Glutamatergic neuron (in vitro differentiated cells): ENCODE data around the gene DHX34. TPM values are rescaled to one million over a fixed set of nuclear protein-coding genes. Genes with fewer than 3 reads are reported as not detected.

Source experiments
- DNase-seq: peaks from one replicate; pipeline ENCODE4 v3.0.0; 2022
- H3K27ac Mint-ChIP-seq: one replicate; pipeline ENCODE4 v1.8.0; 2020; ENCODE audit warnings: mild to moderate bottlenecking, mixed read lengths, inconsistent platforms; ENCODE audit not compliant: unreplicated experiment
- H3K27me3 Mint-ChIP-seq: one replicate; pipeline ENCODE4 v1.8.0; 2020; ENCODE audit warnings: mild to moderate bottlenecking, moderate library complexity, mixed read lengths, inconsistent platforms; ENCODE audit not compliant: unreplicated experiment
- H3K36me3 Mint-ChIP-seq: one replicate; pipeline ENCODE4 v1.8.0; 2020; ENCODE audit warnings: mild to moderate bottlenecking, mixed read lengths, inconsistent platforms; ENCODE audit not compliant: unreplicated experiment
- H3K4me1 Mint-ChIP-seq: one replicate; pipeline ENCODE4 v1.8.0; 2020; ENCODE audit warnings: mild to moderate bottlenecking, low read depth, mixed read lengths, inconsistent platforms; ENCODE audit not compliant: unreplicated experiment
- H3K4me3 Mint-ChIP-seq: one replicate; pipeline ENCODE4 v1.8.0; 2020; ENCODE audit warnings: mild to moderate bottlenecking, mixed read lengths, inconsistent platforms; ENCODE audit not compliant: unreplicated experiment
- H3K9me3 Mint-ChIP-seq: one replicate; pipeline ENCODE4 v1.8.0; 2020; ENCODE audit warnings: mild to moderate bottlenecking, moderate library complexity, mixed read lengths, inconsistent platforms; ENCODE audit not compliant: unreplicated experiment
- total RNA-seq: library from RNA; stranded (reverse); fragmentation: NEBNext Ultra II Directional; extraction: Animal tissue kit (Norgen Biotek cat#: 25700); gene quantifications from one replicate; pipeline ENCODE4 v1.2.1, GENCODE V29; 2021; ENCODE audit not compliant: unreplicated experiment
- TF ChIP-seq, protein P1 (sequence below): fragments of 200-600 bp; sonication (generic); IDR thresholded peaks from one replicate; pipeline ENCODE4 v1.5.0; 2021; ENCODE audit not compliant: partially characterized antibody, unreplicated experiment

DHX34 gene
- total RNA-seq, 1 donor from 2014 or later: 119 TPM

DNA sequence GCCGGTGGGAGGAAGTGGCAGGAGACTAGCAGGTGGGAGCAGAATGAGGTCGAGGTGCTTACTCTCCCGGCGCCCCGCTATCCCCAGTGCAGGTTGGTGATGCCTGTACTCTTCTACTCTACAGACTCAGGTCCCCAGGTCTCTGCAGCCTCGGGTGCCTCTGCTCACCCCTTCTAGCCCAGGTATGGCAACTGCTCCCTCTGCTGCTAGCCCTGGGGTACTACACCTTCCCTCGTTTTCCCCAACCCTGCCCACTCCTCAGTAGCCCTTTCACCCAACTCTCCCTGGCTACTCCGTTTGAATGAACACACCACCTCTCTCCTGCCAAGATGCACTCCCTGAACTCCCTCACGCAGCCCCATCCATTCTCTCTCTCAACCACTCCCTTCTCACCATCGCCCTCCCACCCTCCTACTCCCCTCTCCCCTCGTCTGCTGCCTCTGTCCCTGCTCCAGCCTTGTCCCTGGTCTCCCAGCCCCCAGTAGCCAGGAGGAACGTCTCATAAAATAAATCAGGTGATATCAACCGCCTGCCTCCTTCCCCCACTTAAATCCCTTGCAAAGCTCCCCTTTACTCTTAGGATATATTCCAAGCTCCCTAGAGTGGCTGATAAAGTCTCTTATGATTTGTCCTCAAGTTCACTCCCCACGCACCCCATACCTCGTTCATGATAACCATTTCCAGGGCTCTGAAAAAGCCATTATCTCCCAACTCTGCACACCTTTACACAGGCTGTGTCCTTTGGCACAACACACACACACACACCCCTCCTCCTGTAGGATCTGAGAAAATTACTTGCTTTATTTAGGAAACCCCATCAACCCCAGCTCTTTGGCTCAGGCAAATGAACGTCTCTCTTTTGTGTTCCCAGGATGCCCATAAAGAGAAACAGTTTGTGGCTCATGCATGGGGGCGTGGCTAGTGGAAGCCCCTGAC, 78.4 kb downstream of the DHX34 start:
- H3K4me3 Mint-ChIP-seq: no peak overlapping the region
- TF ChIP-seq, protein P1, sequence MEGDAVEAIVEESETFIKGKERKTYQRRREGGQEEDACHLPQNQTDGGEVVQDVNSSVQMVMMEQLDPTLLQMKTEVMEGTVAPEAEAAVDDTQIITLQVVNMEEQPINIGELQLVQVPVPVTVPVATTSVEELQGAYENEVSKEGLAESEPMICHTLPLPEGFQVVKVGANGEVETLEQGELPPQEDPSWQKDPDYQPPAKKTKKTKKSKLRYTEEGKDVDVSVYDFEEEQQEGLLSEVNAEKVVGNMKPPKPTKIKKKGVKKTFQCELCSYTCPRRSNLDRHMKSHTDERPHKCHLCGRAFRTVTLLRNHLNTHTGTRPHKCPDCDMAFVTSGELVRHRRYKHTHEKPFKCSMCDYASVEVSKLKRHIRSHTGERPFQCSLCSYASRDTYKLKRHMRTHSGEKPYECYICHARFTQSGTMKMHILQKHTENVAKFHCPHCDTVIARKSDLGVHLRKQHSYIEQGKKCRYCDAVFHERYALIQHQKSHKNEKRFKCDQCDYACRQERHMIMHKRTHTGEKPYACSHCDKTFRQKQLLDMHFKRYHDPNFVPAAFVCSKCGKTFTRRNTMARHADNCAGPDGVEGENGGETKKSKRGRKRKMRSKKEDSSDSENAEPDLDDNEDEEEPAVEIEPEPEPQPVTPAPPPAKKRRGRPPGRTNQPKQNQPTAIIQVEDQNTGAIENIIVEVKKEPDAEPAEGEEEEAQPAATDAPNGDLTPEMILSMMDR: peak; percentile 91
- H3K36me3 Mint-ChIP-seq: no peaks in the 10 kb centered on the region
- DNase-seq: peak; percentile 87
- H3K27ac Mint-ChIP-seq: no peak overlapping the region
- H3K9me3 Mint-ChIP-seq: peaks cover 10% of the 10 kb centered on the region
- H3K4me1 Mint-ChIP-seq: peaks cover 9% of the 10 kb centered on the region
- H3K27me3 Mint-ChIP-seq: peaks cover 15% of the 10 kb centered on the region

DNA sequence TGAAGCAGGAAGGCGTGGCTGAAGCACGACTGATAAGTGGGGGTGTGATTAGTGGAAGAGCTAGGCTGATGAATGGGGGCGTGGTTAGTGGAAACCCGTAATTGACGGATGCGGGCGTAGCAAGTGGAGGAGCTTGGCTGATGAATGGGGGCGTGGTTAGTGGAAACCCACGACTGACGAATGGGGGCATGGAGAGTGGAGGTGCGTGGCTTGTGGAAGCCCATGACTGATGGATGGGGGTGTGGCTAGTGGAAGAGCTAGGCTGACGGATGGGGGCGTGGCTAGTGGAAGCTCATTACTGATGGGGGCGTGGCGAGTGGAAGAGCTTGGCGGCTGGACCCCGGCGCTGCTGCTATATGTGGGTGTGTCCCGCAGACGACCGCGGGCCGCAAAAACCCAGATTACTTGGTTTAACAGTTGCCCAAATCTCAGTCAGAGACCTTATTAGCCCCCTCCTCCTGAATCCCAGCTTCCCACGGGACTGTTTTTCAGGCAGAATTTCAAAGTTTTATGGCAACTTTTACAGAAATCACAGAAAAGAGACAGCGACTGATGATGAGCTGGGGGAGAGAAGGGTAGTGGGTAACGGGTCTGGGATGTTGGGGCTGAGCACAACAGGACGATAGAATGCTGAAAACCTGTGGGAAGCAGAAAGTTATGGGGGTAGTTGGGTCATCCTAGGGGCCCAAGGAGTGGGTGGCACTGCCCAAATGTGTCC, 79.2 kb downstream of the DHX34 start:
- Mint-ChIP-seq H3K9me3 (peaks cover 7% of the 10 kb centered on the region), H3K4me3 (no peak overlapping the region), H3K27ac (no peak overlapping the region), H3K27me3 (peaks cover 10% of the 10 kb centered on the region), H3K36me3 (no peaks in the 10 kb centered on the region), H3K4me1 (peaks cover 4% of the 10 kb centered on the region)
- TF ChIP-seq, protein P1: no peak
- peak; percentile 98 for DNase-seq

DNA sequence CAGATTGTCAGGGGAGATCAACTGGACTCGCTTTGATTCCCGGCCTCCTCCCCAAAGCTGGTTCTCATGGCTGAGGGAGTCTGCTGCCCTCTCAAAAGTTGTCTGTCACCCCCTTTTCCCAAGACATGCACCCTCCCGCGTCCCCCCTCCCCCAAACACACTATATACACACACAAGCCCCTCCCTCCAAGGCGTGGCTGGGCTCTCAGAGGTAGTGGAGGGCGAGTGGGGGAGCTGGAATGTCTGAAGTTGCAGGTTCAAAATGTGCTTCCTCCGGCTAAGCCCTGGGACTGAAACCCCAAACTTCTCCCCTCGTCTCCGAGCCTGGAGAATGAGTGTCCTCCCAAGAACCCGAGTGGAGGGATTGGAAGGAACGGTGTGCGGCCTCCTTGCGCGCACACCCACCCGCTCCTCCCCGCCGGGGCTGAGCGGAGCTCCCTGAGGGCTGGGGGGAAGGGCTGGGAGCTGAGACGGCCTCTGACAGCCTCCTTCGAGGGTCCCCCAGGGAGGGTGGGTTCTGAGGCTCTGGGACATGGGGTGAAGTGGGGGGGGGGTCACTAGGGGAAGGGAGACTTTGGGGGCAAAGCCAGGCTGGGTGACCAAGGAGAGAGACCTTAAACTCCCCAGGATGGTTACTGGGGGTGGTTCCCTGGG, 80.2 kb downstream of the DHX34 start:
- no peak for DNase-seq
- TF ChIP-seq, protein P1: no peak
- Mint-ChIP-seq H3K4me1 (peaks cover 2% of the 10 kb centered on the region), H3K4me3 (peak overlapping the region; percentile 59), H3K36me3 (no peaks in the 10 kb centered on the region), H3K27me3 (peaks cover 10% of the 10 kb centered on the region), H3K9me3 (peaks cover 7% of the 10 kb centered on the region), H3K27ac (peak overlapping the region; percentile 12)

DNA sequence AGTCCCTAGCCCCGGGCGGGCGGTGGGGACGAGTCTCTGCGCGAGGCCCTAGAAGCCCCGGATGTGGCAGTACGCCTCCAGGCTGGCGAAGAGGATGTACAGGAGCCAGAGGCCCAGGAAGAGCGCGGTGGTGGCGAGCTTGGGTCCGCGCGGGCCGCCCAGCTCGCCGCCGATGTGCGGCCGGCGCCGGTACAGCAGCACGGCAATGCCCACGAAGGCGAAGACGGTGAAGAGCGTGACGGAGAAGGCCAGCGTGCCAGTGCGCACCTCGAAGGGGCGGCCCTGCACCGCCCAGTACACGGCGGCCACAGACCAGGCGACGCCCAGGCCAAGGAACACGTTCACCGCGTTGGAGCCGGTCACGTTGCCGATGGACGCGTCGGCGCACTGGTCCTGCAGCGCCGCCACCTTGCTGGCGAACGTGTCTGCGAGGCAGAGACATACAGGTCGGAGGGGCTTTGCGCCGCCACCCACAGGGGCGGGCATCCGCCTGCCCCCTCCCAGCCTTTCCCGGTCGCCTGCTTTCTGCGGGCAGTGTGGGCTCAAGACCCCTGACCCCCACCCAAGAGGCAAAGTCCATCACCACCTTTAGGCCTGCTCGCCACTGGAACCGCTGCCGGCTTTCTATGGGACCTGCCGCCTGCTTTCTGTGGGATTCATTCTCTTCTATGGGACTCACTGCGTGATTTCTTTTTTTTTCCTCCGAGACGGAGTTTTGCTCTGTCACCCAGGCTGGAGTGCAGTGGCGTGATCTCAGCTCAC, 81.1 kb downstream of the DHX34 start:
- peak; percentile 70 for DNase-seq
- Mint-ChIP-seq H3K27ac (no peak overlapping the region), H3K4me1 (peaks cover 2% of the 10 kb centered on the region), H3K9me3 (peaks cover 7% of the 10 kb centered on the region), H3K36me3 (no peaks in the 10 kb centered on the region), H3K27me3 (peaks cover 11% of the 10 kb centered on the region), H3K4me3 (no peak overlapping the region)
- TF ChIP-seq, protein P1: peak; percentile 41
